K562 (cell line): Measurements from ENCODE around the gene GOLGA2. TPM values are rescaled to one million over a fixed set of nuclear protein-coding genes. Genes with fewer than 3 reads are reported as not detected.

Source experiments
- ARID3B ChIP-seq: fragments of 250-450 bp; sonication (Bioruptor Pico); IDR thresholded peaks from 2 replicates; pipeline ENCODE4 v1.4.0; 2020; ENCODE audit warnings: borderline replicate concordance
- CC2D1A ChIP-seq: fragments of 450-650 bp; IDR thresholded peaks from 2 replicates; pipeline ENCODE4 v1.6.1; 2017; ENCODE audit warnings: mild to moderate bottlenecking
- CREB3 ChIP-seq: fragments of 450-650 bp; conservative IDR thresholded peaks from 2 replicates; pipeline ENCODE4 v1.6.1; 2016; ENCODE audit warnings: missing genetic modification characterization, low read depth, mild to moderate bottlenecking, missing compliant biosample characterization, moderate library complexity
- CREB3L1 ChIP-seq: fragments of 450-650 bp; IDR thresholded peaks from 2 replicates; pipeline ENCODE4 v1.6.1; 2014; ENCODE audit warnings: low read depth, mild to moderate bottlenecking, moderate library complexity, borderline replicate concordance
- HOMEZ ChIP-seq: fragments of 250-450 bp; sonication (Bioruptor Pico); IDR thresholded peaks from 2 replicates; pipeline ENCODE4 v1.4.0; 2020; ENCODE audit warnings: mild to moderate bottlenecking, moderate library complexity
- KAT8 ChIP-seq: fragments of 450-650 bp; IDR thresholded peaks from 2 replicates; pipeline ENCODE4 v1.6.1; 2016; ENCODE audit warnings: low read depth, mild to moderate bottlenecking
- MYC ChIP-seq, 2 experiments: fragments of 250-450 bp in 1 of 2; sonication (Bioruptor Pico) in 1 of 2; IDR thresholded peaks; 2 replicates each; pipeline versions ENCODE4 v1.5.1 to v1.6.1; 2012 to 2021; ENCODE audit warnings: low read depth in 2 of 2, borderline replicate concordance in 1 of 2, improper control_type of control experiment in 1 of 2, low read length in 1 of 2, mild to moderate bottlenecking in 1 of 2, moderate library complexity in 1 of 2
- NFATC3 ChIP-seq: fragments of 450-650 bp; IDR thresholded peaks from 2 replicates; pipeline ENCODE4 v1.6.1; 2017; ENCODE audit warnings: mild to moderate bottlenecking
- RBBP5 ChIP-seq: fragments of 200-600 bp; sonication (generic); IDR thresholded peaks from 2 replicates; pipeline ENCODE4 v1.6.1; 2012; ENCODE audit warnings: borderline replicate concordance, mild to moderate bottlenecking, low read length, control low read depth, inconsistent platforms; ENCODE audit not compliant: insufficient read depth, poor library complexity, severe bottlenecking
- SMARCA4 ChIP-seq: fragments of 450-650 bp; IDR thresholded peaks from 2 replicates; pipeline ENCODE4 v1.6.1; 2016
- ZNF407 ChIP-seq: fragments of 450-650 bp; IDR thresholded peaks from 2 replicates; pipeline ENCODE4 v1.6.1; 2016; ENCODE audit warnings: low read depth
- ZNF41 ChIP-seq: fragments of 250-450 bp; sonication (Bioruptor Pico); conservative IDR thresholded peaks from 2 replicates; pipeline ENCODE4 v1.4.0; 2020; ENCODE audit warnings: mild to moderate bottlenecking
- polyA plus RNA-seq, 8 experiments: library from polyadenylated mRNA; depleted of rRNA in 4 of 8; stranded (reverse) in 5 of 8; unstranded in 3 of 8; fragments of >200 nt; fragmentation: Nextera tagmentation in 2 of 8; fragmentation: Illumina TruSeq in 1 of 8; extraction: Ambion mirVana in 2 of 8; extraction: Trizol in 1 of 8; gene quantifications; 2 replicates each; pipeline versions ENCODE4 v1.2.1 to v1.2.3, GENCODE V29; 2011 to 2014; ENCODE audit warnings: inconsistent platforms in 1 of 8, missing spikeins in 1 of 8
- total RNA-seq, 7 experiments: library from RNA; depleted of rRNA in 6 of 7; stranded (reverse); fragments of >200 nt in 6 of 7; fragmentation: Illumina TruSeq in 2 of 7; extraction: Trizol in 2 of 7; gene quantifications; 2 replicates each; pipeline versions ENCODE4 v1.2.1 to v1.2.3, GENCODE V29; 2011 to 2021; ENCODE audit warnings: low replicate concordance in 1 of 7

Gene GOLGA2
- total and polyA plus RNA-seq, 9 of the 15 experiments (the other 6 are each of a cell fraction or from before 2014, with no cell fraction given), result 15.7 to 138 (median 76.0) TPM

GRCh38 chr9:128322404-128323211, 46.8 kb upstream of the GOLGA2 start, which contains the start of the genes COQ4 and TRUB2 (continued):
- TF ChIP-seq MYC (IDR thresholded peaks at IDR 0.05; ENCODE audit: low read depth, low read length), result peak; percentile 100
- no peak for TF ChIP-seq MYC (CRISPR knock-in tag; IDR thresholded peaks at IDR 0.05; ENCODE audit: borderline replicate concordance, low read depth)
- no peak for TF ChIP-seq NFATC3
- no peak for TF ChIP-seq CREB3 (tag)
- no peak for TF ChIP-seq CREB3L1
- peak; percentile 100 for TF ChIP-seq RBBP5
- TF ChIP-seq CC2D1A, result no peak
- no peak for TF ChIP-seq ZNF407
- no peak for TF ChIP-seq KAT8
- TF ChIP-seq ZNF41 (CRISPR knock-in tag), result peak; percentile 77
- peak; percentile 96 for TF ChIP-seq ARID3B
- TF ChIP-seq HOMEZ (CRISPR knock-in tag), result peak; percentile 78; the same call in 1 of the 2 replicates
- TF ChIP-seq SMARCA4, result no peak
